Fibroblast of skin of left quadriceps (primary cell): ENCODE data around the gene EVA1B.

Experiments used
- DNase-seq, 2 experiments: peaks; one replicate each; pipeline ENCODE4 v3.0.0-alpha.2; 2013; ENCODE audit warnings: low read depth in 2 of 2

Gene EVA1B

GRCh38 chr1:36320291-36320761 lies 3.1 kb downstream of the EVA1B start:
- no peak for DNase-seq

DNA sequence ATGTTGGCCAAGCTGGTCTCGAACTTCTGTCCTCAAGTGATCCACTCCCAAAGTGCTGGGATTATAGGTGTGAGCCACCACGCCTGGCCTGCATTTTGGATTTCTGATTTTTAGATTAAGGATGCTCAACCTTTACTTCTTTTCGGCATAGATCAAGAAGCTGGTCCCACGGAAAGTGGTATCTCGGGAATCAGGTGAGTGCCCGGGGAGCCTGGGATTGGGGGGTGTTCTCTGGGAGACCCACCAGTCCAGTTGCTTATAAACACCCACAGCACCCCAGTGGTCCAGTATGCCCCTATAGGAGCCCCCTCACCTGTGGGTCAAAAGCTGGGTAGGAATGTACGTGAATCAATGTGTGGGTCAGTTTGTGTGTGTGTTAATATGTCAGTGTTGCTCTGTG lies 14.0 kb downstream of the EVA1B start:
- no peak for DNase-seq

DNA sequence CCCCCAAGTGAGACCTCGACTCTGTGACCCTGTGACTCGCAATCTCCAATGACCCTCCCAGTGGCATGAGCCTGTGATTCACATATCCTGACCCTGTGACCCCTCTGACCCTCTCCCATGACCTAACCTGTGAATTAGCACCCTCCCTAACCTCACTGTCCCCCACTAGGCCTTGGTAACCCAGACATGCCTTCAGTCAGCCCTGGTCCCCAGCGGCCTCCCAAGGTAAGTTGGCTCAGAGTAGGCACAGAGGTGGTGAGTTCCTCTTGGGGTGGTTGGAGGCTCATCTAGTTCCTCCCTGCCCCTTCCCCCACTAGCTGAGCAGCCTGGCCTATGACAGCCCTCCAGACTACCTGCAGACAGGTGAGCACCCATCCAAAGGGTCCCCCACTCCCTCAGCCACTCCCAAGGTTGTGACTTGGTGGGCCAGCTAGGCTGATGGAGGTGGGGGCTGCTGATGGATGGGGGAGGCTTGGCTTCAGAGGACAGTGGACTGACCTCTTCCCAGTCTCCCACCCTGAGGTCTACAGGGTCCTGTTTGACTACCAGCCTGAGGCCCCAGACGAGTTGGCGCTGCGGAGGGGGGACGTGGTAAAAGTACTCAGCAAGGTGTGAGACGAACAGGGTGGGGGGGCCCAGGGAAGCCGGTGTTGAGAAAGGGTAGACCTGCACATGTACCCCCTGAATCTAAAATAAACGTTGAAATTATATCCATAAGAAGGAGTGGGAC lies 15.7 kb downstream of the EVA1B start:
- no peak for DNase-seq

DNA sequence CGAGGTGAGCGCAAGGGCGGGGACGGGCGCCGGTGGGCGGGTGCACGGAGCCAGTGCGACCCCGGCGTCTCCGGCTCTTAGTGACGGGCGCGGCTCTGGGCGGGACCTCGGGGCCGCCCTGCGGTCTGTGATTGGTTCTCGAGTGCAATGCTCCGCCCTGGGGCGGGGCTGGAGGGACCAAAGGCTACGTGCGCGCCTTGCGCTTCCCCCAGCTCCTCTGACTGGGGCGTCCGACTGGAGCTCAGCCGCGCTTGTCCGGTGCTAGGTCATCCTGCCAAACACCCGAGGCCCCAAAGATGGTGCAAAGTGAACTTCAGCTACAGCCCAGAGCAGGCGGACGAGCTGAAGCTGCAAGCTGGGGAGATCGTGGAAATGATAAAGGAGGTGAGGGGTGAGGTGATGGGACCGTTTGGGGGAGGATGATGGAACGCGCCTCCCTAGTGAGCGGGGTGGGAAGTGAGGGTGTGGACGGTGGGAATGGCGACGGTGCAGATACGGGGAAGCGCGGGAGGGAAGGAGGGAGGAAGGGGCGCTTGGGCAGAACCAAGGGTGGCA lies 16.5 kb downstream of the EVA1B start:
- DNase-seq: peak; percentile 74 to 77

DNA sequence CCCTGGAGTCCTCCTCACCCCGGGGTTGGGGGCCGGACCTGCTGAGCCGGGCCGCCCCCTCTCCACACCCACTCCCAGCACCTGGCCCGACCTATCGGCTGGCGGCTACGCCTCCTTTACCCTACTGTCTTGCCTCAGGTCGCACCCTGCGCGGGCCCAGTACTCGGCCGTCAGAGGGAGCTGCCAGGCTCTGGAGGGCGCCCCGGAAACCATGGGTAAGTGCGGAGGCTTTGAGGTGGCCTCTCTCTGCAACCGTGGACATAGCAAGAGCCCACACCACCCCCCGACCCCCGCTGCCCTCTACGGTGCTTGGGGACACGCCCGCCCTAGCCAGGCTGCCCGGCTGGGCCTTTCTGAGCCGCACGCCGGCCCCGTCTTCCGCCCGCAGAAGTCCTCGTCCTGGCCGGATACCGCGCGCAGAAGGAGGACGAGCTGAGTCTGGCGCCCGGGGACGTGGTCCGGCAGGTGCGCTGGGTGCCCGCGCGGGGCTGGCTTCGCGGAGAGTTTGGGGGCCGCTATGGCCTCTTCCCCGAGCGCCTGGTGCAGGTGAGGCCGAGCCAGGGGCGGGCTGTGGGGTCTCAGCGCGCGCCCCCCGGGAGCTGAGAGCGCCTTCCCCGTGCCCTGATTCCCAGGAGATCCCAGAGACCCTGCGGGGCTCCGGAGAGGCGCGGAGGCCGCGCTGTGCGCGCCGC lies 17.1 kb downstream of the EVA1B start, which contains the start of gene SH3D21:
SH3D21 (plus strand) TSS at position 159 of the 692 bp plus-strand sequence; CDS start at position 212, 53 bp downstream.
- no peak for DNase-seq

GRCh38 chr1:36305915-36306209 lies 17.6 kb downstream of the EVA1B start:
- DNase-seq: no peak

DNA sequence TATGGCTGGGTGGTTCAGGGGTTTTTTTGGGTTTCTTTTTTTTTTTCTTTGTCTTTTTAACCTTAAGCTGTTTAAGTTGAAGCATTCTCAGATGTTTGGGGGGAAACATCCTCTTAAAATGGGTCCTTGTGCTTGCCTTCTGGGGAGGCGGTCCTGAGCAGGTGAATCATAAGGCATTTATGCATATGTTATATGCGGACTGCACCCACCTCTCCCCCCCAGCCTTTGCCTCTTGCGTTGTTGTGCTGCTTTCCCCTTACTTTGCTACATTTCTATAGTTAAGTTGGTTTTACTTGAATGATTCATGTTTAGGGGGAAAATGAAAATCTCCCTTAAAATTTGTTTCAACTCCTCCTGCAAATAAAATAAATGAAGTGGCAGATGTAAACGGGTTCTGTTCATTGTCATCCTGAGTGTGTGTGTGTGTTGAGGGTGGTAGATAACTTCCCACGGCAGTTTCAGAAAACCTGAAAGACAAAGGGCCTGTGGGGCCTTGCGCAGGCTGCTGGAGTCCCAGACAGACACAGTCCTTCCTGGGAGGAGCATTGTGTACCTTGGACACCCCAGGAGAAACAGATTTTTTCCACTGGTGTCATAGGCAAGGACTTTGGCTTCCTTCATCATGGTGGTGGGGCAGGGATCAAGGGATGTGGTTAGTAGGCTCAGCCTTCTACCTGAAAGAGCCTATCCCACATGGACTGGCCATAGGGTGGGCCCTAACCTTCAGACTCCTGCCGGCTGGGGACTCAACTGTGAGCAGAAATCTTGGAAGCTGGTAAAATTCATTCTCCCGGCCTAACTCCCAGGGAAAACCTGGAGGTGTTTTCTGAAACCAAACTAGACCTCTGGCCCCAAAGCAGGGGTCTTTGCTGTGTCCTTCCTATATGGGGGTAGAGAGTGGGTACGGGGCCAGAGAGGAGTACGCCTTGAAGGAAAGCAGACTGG lies 18.2 kb downstream of the EVA1B start:
- no peak for DNase-seq

- DNase-seq: no peak
These were observed 18.9 kb downstream of the EVA1B start for GRCh38 chr1:36304521-36304920.

GRCh38 chr1:36303650-36304360 lies 19.6 kb downstream of the EVA1B start:
- DNase-seq: no peak

- no peak for DNase-seq
These were observed 20.2 kb downstream of the EVA1B start for GRCh38 chr1:36303244-36303643.

DNA sequence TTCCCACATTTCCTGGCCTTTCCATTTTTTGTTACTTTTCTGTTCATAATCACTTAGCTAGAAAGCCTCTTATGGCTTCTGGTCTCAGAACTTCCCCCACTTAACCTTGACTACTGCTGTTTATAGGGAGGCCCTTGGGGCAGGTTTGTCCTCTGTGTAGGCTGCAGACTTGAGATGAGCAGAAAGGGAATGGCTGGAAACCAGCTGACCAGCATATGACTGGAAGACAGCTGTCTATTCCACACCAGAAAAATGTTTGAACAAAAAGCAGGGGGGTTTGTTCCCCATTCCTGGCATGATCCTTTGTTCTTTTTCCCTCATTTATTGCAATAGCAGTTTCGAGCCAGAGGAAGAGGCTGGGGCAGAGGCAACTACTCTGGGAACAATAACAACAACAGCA lies 22.2 kb downstream of the EVA1B start:
- no peak for DNase-seq

- no peak for DNase-seq
These were observed 22.9 kb downstream of the EVA1B start for GRCh38 chr1:36300526-36300925.

DNA sequence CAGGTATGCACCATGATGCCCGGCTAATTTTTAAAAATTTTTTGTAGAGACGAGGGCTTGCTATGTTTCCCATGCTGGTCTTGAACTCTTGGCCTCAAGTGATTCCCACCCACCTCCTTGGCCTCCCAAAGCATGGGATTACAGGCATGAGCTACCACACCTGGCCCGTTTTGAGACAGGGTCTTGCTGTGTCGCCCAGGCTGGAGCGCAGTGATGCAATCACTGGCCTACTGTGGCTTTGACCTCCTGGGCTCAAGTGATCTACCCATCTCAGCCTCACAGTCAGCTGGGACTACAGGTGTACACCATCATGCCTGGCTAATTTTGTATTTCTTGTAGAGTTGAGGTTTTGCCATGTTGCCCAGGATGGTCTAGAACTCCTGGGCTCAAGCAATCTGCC lies 24.8 kb downstream of the EVA1B start:
- no peak for DNase-seq

DNA sequence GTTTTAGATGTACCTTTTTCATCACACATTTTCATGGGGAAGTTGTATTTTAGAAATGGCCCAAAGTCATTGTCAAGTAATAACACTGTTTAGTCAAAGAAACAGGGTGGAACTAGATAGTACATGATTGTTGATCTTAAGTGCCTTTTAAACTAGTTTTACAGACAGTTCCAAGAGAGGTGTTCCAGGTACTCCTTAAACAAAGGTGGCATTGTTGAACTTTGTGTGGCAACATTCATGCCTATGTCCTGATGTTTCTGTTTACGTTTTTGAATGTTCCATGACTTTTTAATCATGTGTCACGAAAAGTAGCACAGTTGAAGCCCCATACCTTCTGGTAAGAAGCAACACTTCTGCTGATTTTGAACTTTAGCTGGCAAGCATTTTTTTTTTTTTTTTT lies 26.4 kb downstream of the EVA1B start:
- no peak for DNase-seq

DNA sequence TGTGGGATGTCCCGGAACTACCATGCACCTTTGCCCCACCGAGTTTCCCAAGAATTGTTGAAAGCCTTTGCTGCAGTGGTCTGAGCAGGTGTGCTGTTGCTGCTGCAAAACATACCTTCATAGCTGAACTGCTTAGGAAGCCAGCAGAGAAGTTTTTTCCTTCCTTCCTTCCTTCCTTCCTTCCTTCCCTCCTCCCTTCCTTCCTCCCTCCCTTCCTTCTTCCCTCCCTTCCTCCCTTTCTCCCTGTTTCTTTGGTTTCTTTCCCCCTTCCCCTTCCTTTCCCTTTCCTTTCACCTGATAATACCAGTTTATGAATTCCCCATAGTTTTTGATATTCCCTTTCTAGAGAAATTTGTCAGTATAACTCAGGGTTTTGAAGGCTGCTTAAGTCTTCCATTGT lies 28.1 kb downstream of the EVA1B start:
- no peak for DNase-seq

- no peak for DNase-seq
These were observed 35.9 kb downstream of the EVA1B start for GRCh38 chr1:36287595-36287994.

- DNase-seq: no peak
These were observed 36.6 kb downstream of the EVA1B start for GRCh38 chr1:36286802-36287201.

- DNase-seq: peak; percentile 64 to 70
These were observed 37.9 kb downstream of the EVA1B start for GRCh38 chr1:36285443-36286101.

DNA sequence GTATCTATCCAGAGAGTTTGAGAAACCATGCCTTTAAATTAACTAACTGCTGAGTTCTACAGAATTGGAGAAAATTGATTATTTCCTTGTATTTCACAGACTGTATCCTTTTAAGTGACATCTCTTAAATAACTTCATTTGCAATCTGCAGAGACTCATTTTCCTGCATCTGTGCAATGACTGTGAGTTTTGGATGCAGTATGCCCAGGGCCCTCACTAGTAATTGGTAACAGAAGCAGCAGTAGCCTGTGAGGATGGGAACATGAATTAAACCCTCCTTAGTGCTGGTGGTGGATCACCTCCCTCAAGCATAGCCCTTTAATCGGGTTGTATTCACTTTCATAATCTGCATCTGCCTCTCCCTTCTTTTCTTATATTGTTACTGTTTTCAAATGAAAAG lies 38.9 kb downstream of the EVA1B start:
- no peak for DNase-seq

GRCh38 chr1:36284061-36284460 lies 39.4 kb downstream of the EVA1B start:
- no peak for DNase-seq

DNA sequence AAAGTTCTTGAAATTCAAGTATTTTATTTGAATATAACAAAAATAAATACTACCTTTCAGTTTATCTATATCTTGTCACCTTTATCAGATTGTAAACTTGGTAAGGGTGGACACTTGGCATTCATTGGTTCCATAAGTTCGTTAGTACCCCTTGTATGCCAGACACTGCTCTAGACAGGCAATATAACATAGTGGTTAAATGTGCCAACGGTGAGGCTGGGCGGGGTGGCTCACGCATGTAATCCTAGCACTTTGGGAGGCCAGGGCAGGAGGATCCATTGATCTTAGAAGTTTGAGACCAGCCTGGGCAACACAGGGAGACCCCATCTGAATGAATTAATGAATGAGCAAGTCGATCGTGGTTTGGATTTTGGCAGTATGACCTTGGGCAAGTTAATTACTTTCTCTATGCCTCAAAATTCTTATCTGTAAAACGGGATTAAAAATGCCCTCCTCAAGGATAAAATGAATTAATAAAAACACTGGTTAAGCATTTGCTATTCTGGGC lies 43.6 kb downstream of the EVA1B start:
- DNase-seq: no peak
